Measurements from ENCODE around the gene MTA2.
"Not testable (repeated sequence)": the region's sequence is repeated elsewhere in the genome, so short reads cannot be mapped to it uniquely, and the experiment has no call there.

The MTA2 gene

GRCh38 chr11:62601372-62602140 lies at the start of gene MTA2:
Gene MTA2, minus strand, starts transcription at chr11:62601865. Its CDS starts 415 bp downstream, at chr11:62601450.
- DNase-seq (ENCODE audit: low read depth in 2 of 2, low spot score in 1 of 2) = peak; percentile 98 to 99

- not testable (repeated sequence) for DNase-seq (ENCODE audit: low read depth in 2 of 2, low spot score in 1 of 2)
These were observed 48.6 kb upstream of the MTA2 start for GRCh38 chr11:62650283-62650682.

GRCh38 chr11:62649486-62649885 lies 47.8 kb upstream of the MTA2 start:
- DNase-seq (ENCODE audit: low read depth in 2 of 2, low spot score in 1 of 2) = no peak

GRCh38 chr11:62648967-62649364 lies 47.3 kb upstream of the MTA2 start:
- no peak for DNase-seq (ENCODE audit: low read depth in 2 of 2, low spot score in 1 of 2)

GRCh38 chr11:62648185-62648966 lies 46.7 kb upstream of the MTA2 start:
- DNase-seq (ENCODE audit: low read depth in 2 of 2, low spot score in 1 of 2) = no peak

- DNase-seq (ENCODE audit: low read depth in 2 of 2, low spot score in 1 of 2) = no peak
These were observed 45.9 kb upstream of the MTA2 start for GRCh38 chr11:62647609-62648005.

GRCh38 chr11:62646825-62647608 lies 45.4 kb upstream of the MTA2 start:
- no peak for DNase-seq (ENCODE audit: low read depth in 2 of 2, low spot score in 1 of 2)

GRCh38 chr11:62645946-62646824 lies 44.5 kb upstream of the MTA2 start, which contains the start of gene GANAB:
Gene GANAB, minus strand, starts transcription at chr11:62646613. Its CDS starts 14 bp downstream, at chr11:62646599.
- DNase-seq (ENCODE audit: low read depth in 2 of 2, low spot score in 1 of 2) = peak; percentile 98 to 99

GRCh38 chr11:62645671-62645945 lies 43.9 kb upstream of the MTA2 start:
- no peak for DNase-seq (ENCODE audit: low read depth in 2 of 2, low spot score in 1 of 2)

GRCh38 chr11:62644220-62644619 lies 42.6 kb upstream of the MTA2 start:
- DNase-seq (ENCODE audit: low read depth in 2 of 2, low spot score in 1 of 2) = no peak

GRCh38 chr11:62632492-62632891 lies 30.8 kb upstream of the MTA2 start:
- DNase-seq (ENCODE audit: low read depth in 2 of 2, low spot score in 1 of 2) = no peak

GRCh38 chr11:62627713-62628112 lies 26.0 kb upstream of the MTA2 start:
- DNase-seq (ENCODE audit: low read depth in 2 of 2, low spot score in 1 of 2) = no peak

GRCh38 chr11:62622476-62623089 lies 20.9 kb upstream of the MTA2 start:
- no peak for DNase-seq (ENCODE audit: low read depth in 2 of 2, low spot score in 1 of 2)

GRCh38 chr11:62621567-62622470 lies 20.2 kb upstream of the MTA2 start, which contains the start of gene B3GAT3:
Gene B3GAT3, minus strand, starts transcription at chr11:62621986. Its CDS starts 39 bp downstream, at chr11:62621947.
- DNase-seq (ENCODE audit: low read depth in 2 of 2, low spot score in 1 of 2) = peak; percentile 94 to 98

GRCh38 chr11:62621027-62621566 lies 19.4 kb upstream of the MTA2 start:
- no peak for DNase-seq (ENCODE audit: low read depth in 2 of 2, low spot score in 1 of 2)

GRCh38 chr11:62616957-62617356 lies 15.3 kb upstream of the MTA2 start:
- not testable (repeated sequence) for DNase-seq (ENCODE audit: low read depth in 2 of 2, low spot score in 1 of 2)

GRCh38 chr11:62615521-62615920 lies 13.9 kb upstream of the MTA2 start:
- no peak for DNase-seq (ENCODE audit: low read depth in 2 of 2, low spot score in 1 of 2)

- DNase-seq (ENCODE audit: low read depth in 2 of 2, low spot score in 1 of 2) = peak in 1 of 2 donors; percentile 23
These were observed 12.6 kb upstream of the MTA2 start for GRCh38 chr11:62614275-62614674.

GRCh38 chr11:62613291-62613778 lies 11.7 kb upstream of the MTA2 start:
- DNase-seq (ENCODE audit: low read depth in 2 of 2, low spot score in 1 of 2) = no peak

All from stimulated activated CD8-positive, alpha-beta memory T cell treated with anti-CD3 and anti-CD28 coated beads, Interleukin-4, amount 100 ng/mL, for 4 hours (primary cell).